Adrenal gland (tissue), 12 donors: Measurements from ENCODE around the gene KXD1. TPM values are rescaled to one million over a fixed set of nuclear protein-coding genes. Genes with fewer than 3 reads are reported as not detected.

ENCODE experiments used
- DNase-seq, 7 donors: peaks; one replicate each; pipeline ENCODE4 v3.0.0-alpha.2; 2019 to 2020
- H3K27ac ChIP-seq, 5 donors: fragments of 200-600 bp; sonication (generic) in 4 of 5; 1 replicate in 3 of 5; 2 replicates in 2 of 5; pipeline versions ENCODE4 v1.5.1 to v1.8.0; 2016 to 2020; ENCODE audit warnings: mild to moderate bottlenecking in 1 of 5
- H3K27me3 ChIP-seq: fragments of 200-600 bp; 2 replicates; pipeline ENCODE4 v1.8.0; 2021
- H3K36me3 ChIP-seq, 2 donors: fragments of 200-600 bp; replicated peaks in 1 of 2; 1 replicate in 1 of 2; 2 replicates in 1 of 2; pipeline versions ENCODE4 v1.5.1 to v1.8.0; 2018 to 2022
- H3K4me1 ChIP-seq, 2 donors: fragments of 200-600 bp; replicated peaks in 1 of 2; 1 replicate in 1 of 2; 2 replicates in 1 of 2; pipeline versions ENCODE4 v1.5.1 to v1.8.0; 2018 to 2021
- H3K4me3 ChIP-seq, 4 donors: fragments of 200-600 bp; sonication (generic) in 3 of 4; one replicate each; pipeline ENCODE4 v1.5.1; 2016 to 2018
- H3K9me3 ChIP-seq, 3 donors: fragments of 200-600 bp; sonication (generic) in 1 of 3; replicated peaks in 1 of 3; 1 replicate in 2 of 3; 2 replicates in 1 of 3; pipeline versions ENCODE4 v1.5.1 to v1.8.0; 2016 to 2021
- CTCF ChIP-seq, 6 experiments: fragments of 450-650 bp in 4 of 6; fragments of 200-600 bp in 2 of 6; sonication (generic) in 1 of 6; IDR thresholded peaks; 1 replicate in 5 of 6; 2 replicates in 1 of 6; pipeline versions ENCODE4 v1.5.1 to v1.8.0; 2016 to 2021; ENCODE audit warnings: antibody characterized with exemption in 6 of 6, mild to moderate bottlenecking in 2 of 6, moderate library complexity in 1 of 6
- POLR2A ChIP-seq, 2 donors: fragments of 450-650 bp; IDR thresholded peaks; one replicate each; pipeline ENCODE4 v1.6.1; 2017; ENCODE audit warnings: antibody characterized with exemption in 2 of 2, mild to moderate bottlenecking in 2 of 2, moderate library complexity in 1 of 2
- WGBS, 4 donors: extraction: QIAGEN DNeasy Blood & Tissue Kit in 2 of 4; methylation state at CpG; one replicate each; pipeline versions ENCODE4 v1.1.5 to v1.1.7; 2013 to 2017; 5-methylcytosine and 5-hydroxymethylcytosine counted together
- intact Hi-C, 2 donors: fragments of 100-400 bp; cut with DNase I; formaldehyde crosslinking; loops; one replicate each; pipeline versions ENCODE4 v1.14.1 to v1.15.0; 2022 to 2023
- polyA plus RNA-seq, 3 donors: library from polyadenylated mRNA; stranded (reverse); fragments of 200-250 nt in 2 of 3; fragments of 350-450 nt in 1 of 3; fragmentation: Illumina TruSeq in 1 of 3; extraction: RNeasy Lipid Tissue Mini Kit (QIAGEN cat#74804) in 1 of 3; gene quantifications; one replicate each; pipeline ENCODE4 v1.2.3, GENCODE V29; 2013 to 2014
- total RNA-seq, 9 donors: library from RNA; depleted of rRNA in 4 of 9; stranded (reverse); fragments of >200 nt in 4 of 9; fragments of 120-200 nt in 1 of 9; fragmentation: NEBNext Ultra II Directional in 1 of 9; extraction: Animal tissue kit (Norgen Biotek cat#: 25700) in 1 of 9; gene quantifications; one replicate each; pipeline versions ENCODE4 v1.1.0 to v1.2.4, GENCODE V29; 2013 to 2023
- donor health status: healthy with polysubstance abuse.
- donor health status: Bipolar disorder and iron deficiency.
- donor health status: DM: yes; HTN: yes; CAD: no.
- donor health status: DM: no; HTN: no; CAD: no.
- donor health status: DM: no; HTN: no; CAD: no.
- donor health status: DM: yes; HTN: yes; CAD: no.

Gene KXD1
- total and polyA plus RNA-seq, 12 donors: 57.7 to 165 (median 82.5) TPM

GRCh38 chr19:18613589-18614234, 56.0 kb downstream of the KXD1 start:
- Histone ChIP-seq H3K4me1 (peaks cover 4 to 26% of the 10 kb centered on the region in 2 donors), H3K9me3 (no peaks in the 10 kb centered on the region), H3K4me3 (no peak overlapping the region), H3K36me3 (no peaks in the 10 kb centered on the region), H3K27ac (no peak overlapping the region), H3K27me3 (peaks cover 58% of the 10 kb centered on the region)
- no peak for DNase-seq
- TF ChIP-seq POLR2A (IDR thresholded peaks at IDR 0.05) (no peak), CTCF (IDR thresholded peaks at IDR 0.05) (no peak)
- intact Hi-C loops: no loop called here
- WGBS, 4 donors: 38 to 43% (median 41%) methylated on average over 10 to 23 of the region's 23 CpGs

DNA sequence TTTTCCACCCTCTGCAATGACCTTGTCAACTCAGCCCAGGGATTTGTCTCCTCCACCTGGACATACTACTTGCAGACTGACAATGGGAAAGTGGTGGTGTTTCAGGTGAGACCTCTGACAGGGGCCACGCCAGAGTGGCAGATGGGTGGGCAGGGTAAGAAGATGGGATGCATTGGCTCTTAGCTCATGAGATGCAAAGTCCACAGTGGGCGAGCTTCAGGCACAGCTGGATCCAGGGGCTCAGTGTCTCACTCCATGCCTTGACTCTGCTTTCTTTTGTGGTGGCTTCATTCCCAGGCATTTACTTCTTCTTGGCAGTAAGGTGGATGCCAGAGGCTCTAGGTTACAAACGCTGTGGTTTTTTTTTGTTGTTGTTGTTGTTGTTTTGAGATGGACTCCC, 58.4 kb downstream of the KXD1 start:
- no peak overlapping the region for H3K27ac ChIP-seq
- no peaks in the 10 kb centered on the region for H3K9me3 ChIP-seq
- 90 to 93% (median 93%) methylated on average over 3 of the region's 3 CpGs for WGBS, 4 donors
- peaks cover 4 to 20% of the 10 kb centered on the region in 2 donors for H3K4me1 ChIP-seq
- no peak for TF ChIP-seq POLR2A (IDR thresholded peaks at IDR 0.05)
- no peak for TF ChIP-seq CTCF (IDR thresholded peaks at IDR 0.05)
- H3K27me3 ChIP-seq: peaks cover 35% of the 10 kb centered on the region
- H3K4me3 ChIP-seq: no peak overlapping the region
- no peaks in the 10 kb centered on the region for H3K36me3 ChIP-seq
- intact Hi-C loops: no loop called here
- DNase-seq: no peak

DNA sequence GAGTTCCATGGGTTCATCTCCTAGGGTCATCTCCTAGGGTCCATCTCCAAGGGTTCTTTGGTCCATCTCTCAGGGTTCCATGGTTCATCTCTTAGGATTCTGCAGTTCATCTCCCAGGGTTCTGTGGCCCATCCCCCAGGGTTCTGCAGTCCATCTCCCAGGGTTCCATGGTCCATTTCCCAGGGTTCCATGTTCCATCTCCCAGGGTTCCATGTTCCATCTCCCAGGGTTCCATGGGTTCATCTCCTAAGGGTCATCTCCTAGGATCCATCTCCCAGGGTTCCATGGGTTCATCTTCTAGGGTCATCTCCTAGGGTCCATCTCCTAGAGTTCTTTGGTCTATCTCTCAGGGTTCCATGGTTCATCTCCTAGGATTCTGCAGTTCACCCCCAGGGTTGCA, 59.9 kb downstream of the KXD1 start:
- Histone ChIP-seq H3K27me3 (peaks cover 20% of the 10 kb centered on the region), H3K27ac (no peak overlapping the region), H3K4me1 (peaks cover 1 to 5% of the 10 kb centered on the region in 2 donors), H3K36me3 (no peaks in the 10 kb centered on the region), H3K4me3 (no peak overlapping the region), H3K9me3 (no peaks in the 10 kb centered on the region)
- no peak for DNase-seq
- TF ChIP-seq CTCF (IDR thresholded peaks at IDR 0.05) (no peak), POLR2A (IDR thresholded peaks at IDR 0.05) (no peak)
- intact Hi-C loops: no loop called here

GRCh38 chr19:18618236-18618635, 60.6 kb downstream of the KXD1 start:
- Histone ChIP-seq H3K36me3 (no peaks in the 10 kb centered on the region), H3K27ac (no peak overlapping the region), H3K9me3 (no peaks in the 10 kb centered on the region), H3K27me3 (peaks cover 18% of the 10 kb centered on the region), H3K4me1 (no peaks in the 10 kb centered on the region), H3K4me3 (no peak overlapping the region)
- intact Hi-C loops: no loop called here
- TF ChIP-seq POLR2A (IDR thresholded peaks at IDR 0.05) (no peak), CTCF (IDR thresholded peaks at IDR 0.05) (no peak)
- no peak for DNase-seq
- WGBS, 4 donors: 85 to 93% (median 91%) methylated on average over 4 to 13 of the region's 13 CpGs

Other genes with a start within 250 kb of the KXD1 start
- 100 to 1,000 TPM; 107 to 290 (median 169) TPM for gene LSM4, start 234.8 kb upstream of the KXD1 start, total RNA-seq
- gene LSM4, start 234.8 kb upstream of the KXD1 start, polyA plus RNA-seq: 100 to 1,000 TPM; 105 to 195 (median 120) TPM
- gene PGPEP1, start 217.3 kb upstream of the KXD1 start, total RNA-seq: 10 to 100 TPM; 19.0 to 89.2 (median 58.5) TPM
- gene PGPEP1, start 217.3 kb upstream of the KXD1 start, polyA plus RNA-seq: 10 to 100 TPM; 20.3 to 46.1 (median 21.1) TPM
- 10 to 100 TPM in 4 of 9 donors, 1 to 10 TPM in 4, under 1 TPM in 1; 0.90 to 29.2 (median 6.2) TPM for gene GDF15, start 171.7 kb upstream of the KXD1 start, total RNA-seq
- gene GDF15, start 171.7 kb upstream of the KXD1 start, polyA plus RNA-seq: 1 to 10 TPM in 2 of 3 donors, under 1 TPM in 1; 0.33 to 5.3 (median 2.6) TPM
- gene LRRC25, start 160.2 kb upstream of the KXD1 start, total RNA-seq: 10 to 100 TPM in 7 of 9 donors, 1 to 10 TPM in 2; 1.5 to 38.2 (median 21.6) TPM
- 10 to 100 TPM in 1 of 3 donors, 1 to 10 TPM in 2; 5.1 to 18.4 (median 8.5) TPM for gene LRRC25, start 160.2 kb upstream of the KXD1 start, polyA plus RNA-seq
- 100 to 1,000 TPM in 1 of 9 donors, 10 to 100 TPM in 8; 38.9 to 119 (median 69.9) TPM for gene SSBP4, start 138.5 kb upstream of the KXD1 start, total RNA-seq
- 100 to 1,000 TPM in 2 of 3 donors, 1 to 10 TPM in 1; 9.1 to 160 (median 136) TPM for gene SSBP4, start 138.5 kb upstream of the KXD1 start, polyA plus RNA-seq
- 100 to 1,000 TPM in 3 of 9 donors, 10 to 100 TPM in 6; 32.3 to 211 (median 66.0) TPM for gene ISYNA1, start 119.7 kb upstream of the KXD1 start, total RNA-seq
- gene ISYNA1, start 119.7 kb upstream of the KXD1 start, polyA plus RNA-seq: 100 to 1,000 TPM in 2 of 3 donors, 1 to 10 TPM in 1; 3.2 to 313 (median 125) TPM
- 10 to 100 TPM in 7 of 9 donors, 1 to 10 TPM in 2; 3.6 to 28.3 (median 14.2) TPM for gene ELL, start 35.8 kb upstream of the KXD1 start, total RNA-seq
- 10 to 100 TPM in 1 of 3 donors, 1 to 10 TPM in 2; 1.8 to 14.3 (median 9.1) TPM for gene ELL, start 35.8 kb upstream of the KXD1 start, polyA plus RNA-seq
- 100 to 1,000 TPM; 128 to 463 (median 261) TPM for gene FKBP8, start 14.3 kb upstream of the KXD1 start, total RNA-seq
- gene FKBP8, start 14.3 kb upstream of the KXD1 start, polyA plus RNA-seq: 100 to 1,000 TPM in 2 of 3 donors, 10 to 100 TPM in 1; 26.3 to 816 (median 417) TPM
- 1,000 to 10,000 TPM in 6 of 9 donors, 100 to 1,000 TPM in 3; 781 to 1,331 (median 1,025) TPM for gene UBA52, start 14.0 kb downstream of the KXD1 start, total RNA-seq
- gene UBA52, start 14.0 kb downstream of the KXD1 start, polyA plus RNA-seq: 1,000 to 10,000 TPM in 2 of 3 donors, 100 to 1,000 TPM in 1; 950 to 1,900 (median 1,669) TPM
- 100 to 1,000 TPM in 3 of 9 donors, 10 to 100 TPM in 6; 56.1 to 268 (median 89.4) TPM for gene REX1BD, start 30.9 kb downstream of the KXD1 start, total RNA-seq
- gene REX1BD, start 30.9 kb downstream of the KXD1 start, polyA plus RNA-seq: 100 to 1,000 TPM in 2 of 3 donors, 1 to 10 TPM in 1; 8.8 to 156 (median 148) TPM
- gene CRLF1, start 48.9 kb downstream of the KXD1 start, total RNA-seq: 100 to 1,000 TPM in 1 of 9 donors, 10 to 100 TPM in 5, 1 to 10 TPM in 2, under 1 TPM in 1; 0.44 to 111 (median 15.0) TPM
- gene CRLF1, start 48.9 kb downstream of the KXD1 start, polyA plus RNA-seq: 10 to 100 TPM in 2 of 3 donors, 1 to 10 TPM in 1; 5.7 to 80.0 (median 51.2) TPM
- 10 to 100 TPM in 2 of 9 donors, 1 to 10 TPM in 6, under 1 TPM in 1; 0.89 to 13.9 (median 5.2) TPM for gene TMEM59L, start 55.0 kb downstream of the KXD1 start, total RNA-seq
- gene TMEM59L, start 55.0 kb downstream of the KXD1 start, polyA plus RNA-seq: 10 to 100 TPM in 1 of 3 donors, 1 to 10 TPM in 2; 1.9 to 14.5 (median 5.5) TPM
- gene KLHL26, start 79.2 kb downstream of the KXD1 start, total RNA-seq: 10 to 100 TPM in 3 of 9 donors, 1 to 10 TPM in 6; 1.4 to 15.2 (median 9.0) TPM
- gene KLHL26, start 79.2 kb downstream of the KXD1 start, polyA plus RNA-seq: 1 to 10 TPM; 1.7 to 5.1 (median 3.7) TPM
- 10 to 100 TPM in 6 of 9 donors, 1 to 10 TPM in 3; 3.1 to 22.5 (median 10.2) TPM for gene CRTC1, start 125.8 kb downstream of the KXD1 start, total RNA-seq
- gene CRTC1, start 125.8 kb downstream of the KXD1 start, polyA plus RNA-seq: 10 to 100 TPM in 2 of 3 donors, 1 to 10 TPM in 1; 4.6 to 38.1 (median 18.1) TPM
- gene COMP, start 233.4 kb downstream of the KXD1 start, total RNA-seq: under 1 TPM in 1 of 9 donors, not detected in 8; 0.11 TPM
- gene COMP, start 233.4 kb downstream of the KXD1 start, polyA plus RNA-seq: under 1 TPM in 2 of 3 donors, not detected in 1; 0.16 to 0.17 TPM